ENCODE results near the gene AP5Z1.

AP5Z1 gene

GRCh38 chr7:4835398-4836205 is 60.2 kb downstream of the AP5Z1 start:
- Histone ChIP-seq H3K27ac (replicated peaks) (no peak overlapping the region), H3K4me3 (replicated peaks; ENCODE audit: insufficient read depth, low read length) (no peak overlapping the region), H3K27me3 (ENCODE audit: insufficient read depth, poor library complexity, severe bottlenecking) (no peaks in the 10 kb centered on the region)
- TF ChIP-seq GABPA (IDR thresholded peaks at IDR 0.05; ENCODE audit: low read depth) (no peak), CTCF (IDR thresholded peaks at IDR 0.05; ENCODE audit: insufficient read depth, low read length) (no peak), REST (IDR thresholded peaks at IDR 0.05; ENCODE audit: insufficient replicate concordance, low read depth) (no peak), POLR2AphosphoS5 (IDR thresholded peaks at IDR 0.05; ENCODE audit: low read depth) (no peak), SPI1 (IDR thresholded peaks at IDR 0.05; ENCODE audit: borderline replicate concordance, low read depth) (no peak)
- no peak for DNase-seq (ENCODE audit: low read depth in 1 of 2, low spot score in 1 of 2)

- DNase-seq (ENCODE audit: low read depth in 1 of 2, low spot score in 1 of 2): no peak
- TF ChIP-seq POLR2AphosphoS5 (IDR thresholded peaks at IDR 0.05; ENCODE audit: low read depth) (no peak), SPI1 (IDR thresholded peaks at IDR 0.05; ENCODE audit: borderline replicate concordance, low read depth) (no peak), CTCF (IDR thresholded peaks at IDR 0.05; ENCODE audit: insufficient read depth, low read length) (no peak), GABPA (IDR thresholded peaks at IDR 0.05; ENCODE audit: low read depth) (no peak), REST (IDR thresholded peaks at IDR 0.05; ENCODE audit: insufficient replicate concordance, low read depth) (no peak)
- Histone ChIP-seq H3K27me3 (ENCODE audit: insufficient read depth, poor library complexity, severe bottlenecking) (no peaks in the 10 kb centered on the region), H3K4me3 (replicated peaks; ENCODE audit: insufficient read depth, low read length) (no peak overlapping the region), H3K27ac (replicated peaks) (no peak overlapping the region)
These were observed 60.8 kb downstream of the AP5Z1 start for GRCh38 chr7:4836206-4836661.

GRCh38 chr7:4837041-4837802 is 61.8 kb downstream of the AP5Z1 start:
- H3K27ac ChIP-seq (replicated peaks): no peak overlapping the region
- no peak for DNase-seq (ENCODE audit: low read depth in 1 of 2, low spot score in 1 of 2)
- no peak for TF ChIP-seq POLR2AphosphoS5 (IDR thresholded peaks at IDR 0.05; ENCODE audit: low read depth)
- TF ChIP-seq REST (IDR thresholded peaks at IDR 0.05; ENCODE audit: insufficient replicate concordance, low read depth): no peak
- TF ChIP-seq GABPA (IDR thresholded peaks at IDR 0.05; ENCODE audit: low read depth): no peak
- TF ChIP-seq SPI1 (IDR thresholded peaks at IDR 0.05; ENCODE audit: borderline replicate concordance, low read depth): no peak
- no peak for TF ChIP-seq CTCF (IDR thresholded peaks at IDR 0.05; ENCODE audit: insufficient read depth, low read length)
- H3K4me3 ChIP-seq (replicated peaks; ENCODE audit: insufficient read depth, low read length): no peak overlapping the region
- no peaks in the 10 kb centered on the region for H3K27me3 ChIP-seq (ENCODE audit: insufficient read depth, poor library complexity, severe bottlenecking)
